ENCODE data around the gene WWP2. TPM values are rescaled to one million over a fixed set of nuclear protein-coding genes. Genes with fewer than 3 reads are reported as not detected.
"Not testable (repeated sequence)": the region's sequence is repeated elsewhere in the genome, so short reads cannot be mapped to it uniquely, and the experiment has no call there.

WWP2 gene
- polyA plus RNA-seq, 10 donors: 12.5 to 17.3 (median 15.3) TPM

DNA sequence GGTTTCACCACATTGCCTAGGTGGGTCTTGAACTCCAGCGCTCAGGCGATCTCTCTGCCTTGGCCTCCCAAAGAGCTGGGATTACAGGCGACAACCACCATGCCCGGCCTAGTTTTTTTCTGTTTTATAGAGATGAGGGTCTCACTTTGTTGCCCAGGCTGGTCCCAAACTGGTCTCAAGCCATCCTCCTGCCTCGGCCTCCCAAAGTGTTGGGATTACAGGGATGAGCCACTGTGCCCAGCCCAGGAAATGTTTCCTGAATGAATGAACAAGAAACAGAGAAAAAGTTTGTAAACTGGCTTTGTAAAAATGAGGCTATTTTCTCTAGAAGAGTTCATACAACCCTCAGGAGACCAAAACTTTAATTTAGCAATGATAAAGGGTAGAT, 68.0 kb downstream of the WWP2 start:
- DNase-seq: no peak

GRCh38 chr16:69830534-69831211, 68.5 kb downstream of the WWP2 start:
- DNase-seq: peak in 1 of 3 donors; percentile 22

- DNase-seq: no peak
Measured at GRCh38 chr16:69831212-69832123, 69.3 kb downstream of the WWP2 start.

DNA sequence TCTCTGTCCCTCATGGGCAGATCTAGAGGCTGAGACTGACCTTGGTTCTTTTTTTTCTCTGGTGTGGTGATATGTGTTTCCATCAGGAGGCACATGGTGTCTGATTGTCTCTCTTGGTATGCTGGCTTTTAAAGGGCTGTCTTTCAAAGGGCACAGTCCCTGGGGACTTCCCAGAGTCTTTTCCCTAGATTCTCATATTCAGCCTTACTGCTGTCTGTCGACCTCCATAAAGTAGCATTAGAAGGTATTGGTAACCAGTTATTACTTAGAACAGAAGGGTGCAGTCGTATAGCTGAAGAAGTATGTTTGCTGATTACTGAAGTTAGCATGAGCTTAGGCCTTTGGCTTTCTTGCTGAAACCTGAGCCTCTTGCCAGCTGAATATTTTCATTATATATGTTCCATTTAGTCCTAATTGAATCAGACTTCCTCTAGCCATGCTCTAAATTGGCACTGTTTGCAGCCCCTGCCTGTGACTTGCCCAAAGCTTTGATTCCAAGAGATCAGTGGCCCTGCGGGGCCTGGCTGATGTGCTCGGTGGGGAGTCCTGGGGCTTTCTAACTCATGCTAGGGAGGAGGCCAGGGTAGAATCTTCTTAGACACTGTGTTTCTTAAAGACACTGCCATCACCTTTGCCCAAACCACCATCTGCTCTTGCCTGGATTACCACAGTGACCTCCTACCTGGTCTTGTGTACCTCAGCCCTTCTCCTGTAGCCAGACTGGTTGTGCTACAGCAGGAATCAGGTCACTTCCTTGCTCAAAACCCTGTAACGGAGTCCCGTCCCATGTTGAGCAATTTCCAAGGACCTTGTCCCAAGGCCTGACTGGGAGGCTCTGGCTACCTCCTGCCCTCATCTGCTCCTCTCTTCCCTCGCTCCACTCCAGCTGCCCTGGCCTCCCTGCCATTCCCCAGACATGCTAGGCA, 71.5 kb downstream of the WWP2 start:
- peak in 1 of 3 donors; percentile 50 for DNase-seq

GRCh38 chr16:69834807-69835466, 72.8 kb downstream of the WWP2 start:
- no peak for DNase-seq

DNA sequence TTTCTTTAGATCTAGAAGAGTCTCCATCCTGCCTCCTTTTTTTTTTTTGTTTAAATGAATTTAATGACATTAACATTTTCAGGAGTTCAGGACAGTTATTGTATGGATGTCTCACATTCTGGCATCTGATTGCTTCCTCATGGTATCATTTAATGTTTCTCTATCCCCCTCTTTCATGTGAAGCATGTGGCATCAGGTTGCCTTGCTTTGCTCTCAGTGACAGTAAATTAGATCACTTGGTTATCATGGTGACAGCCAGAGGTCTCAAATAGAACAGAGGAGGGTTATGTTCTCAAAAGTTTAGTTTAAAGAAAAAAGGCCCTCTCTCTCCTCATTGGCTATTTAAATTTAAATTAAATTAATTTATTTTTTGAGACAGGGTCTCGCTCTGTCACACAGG, 74.1 kb downstream of the WWP2 start:
- no peak for DNase-seq

DNA sequence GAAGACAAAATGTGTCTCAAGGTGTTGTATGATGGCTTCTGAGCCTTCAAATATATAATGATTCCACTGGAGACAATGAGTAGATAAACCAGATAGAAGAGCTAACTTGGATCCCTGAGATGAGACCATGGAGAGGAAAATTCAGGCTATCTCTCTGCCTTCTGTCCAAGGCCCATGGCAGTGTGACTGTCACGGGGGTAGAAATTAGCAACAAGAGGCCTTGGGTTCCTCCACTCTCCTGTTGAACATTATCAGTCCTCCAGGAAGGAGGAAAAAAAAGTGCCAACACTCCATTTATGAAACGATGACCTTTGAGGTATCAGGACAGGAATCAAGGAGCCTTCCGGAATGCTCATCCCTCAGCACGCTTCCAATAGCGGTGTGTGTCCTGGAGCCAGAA, 75.2 kb downstream of the WWP2 start:
- DNase-seq: no peak

- DNase-seq: peak in 2 of 3 donors; percentile 38 to 60
Measured at GRCh38 chr16:69838489-69838888, 76.4 kb downstream of the WWP2 start.

DNA sequence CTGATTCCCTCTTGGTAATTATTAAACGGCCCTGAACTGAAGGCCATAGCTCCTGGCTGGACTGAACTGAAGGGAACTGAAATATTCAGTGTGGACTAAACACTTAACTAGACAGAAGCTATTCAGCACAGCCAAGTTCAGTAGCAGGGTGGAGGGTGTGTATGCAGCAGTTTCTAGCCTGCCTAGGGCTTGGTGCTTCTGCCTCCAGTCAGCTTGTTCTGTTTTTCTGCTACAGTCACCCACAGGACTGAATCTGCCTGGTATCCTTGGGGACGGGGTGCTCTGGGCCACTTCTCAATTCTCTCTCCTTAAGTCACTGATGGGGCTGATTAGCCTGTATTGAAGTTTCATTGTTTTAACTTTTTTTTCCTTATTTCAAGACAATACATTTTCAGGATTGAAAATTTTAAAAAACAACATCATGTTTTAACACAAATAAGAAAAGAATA, 77.1 kb downstream of the WWP2 start:
- peak in 1 of 3 donors; percentile 33 for DNase-seq

DNA sequence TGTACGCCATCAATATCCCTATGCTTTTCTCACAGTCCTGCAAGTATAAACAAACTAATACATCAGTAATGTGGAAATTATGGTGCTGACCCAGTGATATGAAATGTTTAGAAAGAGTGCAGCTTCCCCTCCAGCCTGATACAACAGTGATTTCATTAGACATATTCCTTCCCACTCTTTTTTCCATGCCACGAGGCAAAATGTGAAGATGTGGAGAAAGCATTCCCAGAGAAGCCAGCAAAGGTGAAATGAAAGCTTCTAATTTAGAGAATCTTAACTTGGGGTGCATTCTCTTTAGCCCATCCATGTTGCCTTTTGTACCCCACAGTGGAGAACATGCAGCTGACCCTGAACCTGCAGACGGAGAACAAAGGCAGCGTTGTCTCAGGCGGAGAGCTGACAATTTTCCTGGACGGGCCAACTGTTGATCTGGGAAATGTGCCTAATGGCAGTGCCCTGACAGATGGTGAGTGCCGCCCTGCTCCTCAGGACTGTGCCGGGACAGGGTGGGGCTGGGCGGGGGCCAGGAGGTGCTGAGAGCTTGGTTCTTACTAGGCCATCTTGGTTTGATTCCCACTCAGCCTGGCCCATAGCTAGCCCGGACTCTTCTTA, 77.8 kb downstream of the WWP2 start:
- DNase-seq: peak in 2 of 3 donors; percentile 40 to 60

DNA sequence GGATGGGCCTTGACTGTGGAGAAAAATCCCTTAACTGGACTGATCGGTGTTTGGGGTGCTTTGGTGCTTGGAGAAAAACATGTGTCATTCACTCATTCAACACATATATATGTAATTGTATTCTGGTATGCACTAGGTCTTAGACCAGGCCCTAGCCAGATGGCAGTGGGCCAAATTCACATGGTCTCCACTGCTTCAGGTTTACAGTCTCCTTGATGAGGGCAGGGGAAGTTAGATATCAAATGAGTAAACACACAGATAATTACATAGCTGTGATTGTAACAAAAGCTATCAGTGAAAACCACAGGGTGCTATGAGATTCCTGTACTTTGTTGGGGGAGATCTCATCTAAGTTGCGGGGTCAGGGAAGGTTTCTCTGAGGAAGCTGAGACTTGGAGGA, 78.8 kb downstream of the WWP2 start:
- no peak for DNase-seq

DNA sequence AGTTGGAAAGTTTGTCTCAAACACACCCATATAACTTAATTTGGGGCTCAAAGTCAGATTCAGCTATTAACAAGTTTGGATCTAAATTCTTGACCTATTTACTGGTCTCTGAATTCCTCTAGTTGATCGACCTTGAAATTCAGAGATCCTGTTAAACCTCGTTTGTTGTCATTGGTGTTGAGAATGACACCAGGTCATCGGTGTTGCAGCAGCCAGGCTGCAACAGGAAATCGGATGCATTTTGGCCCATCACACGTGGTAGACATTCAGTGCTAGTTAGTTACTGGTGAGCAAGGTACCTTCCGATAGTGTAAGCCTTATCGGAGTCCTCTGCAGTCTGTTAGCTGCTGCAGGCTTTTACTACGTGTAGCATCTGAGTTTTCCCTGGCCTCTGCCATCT, 82.3 kb downstream of the WWP2 start:
- no peak for DNase-seq

DNA sequence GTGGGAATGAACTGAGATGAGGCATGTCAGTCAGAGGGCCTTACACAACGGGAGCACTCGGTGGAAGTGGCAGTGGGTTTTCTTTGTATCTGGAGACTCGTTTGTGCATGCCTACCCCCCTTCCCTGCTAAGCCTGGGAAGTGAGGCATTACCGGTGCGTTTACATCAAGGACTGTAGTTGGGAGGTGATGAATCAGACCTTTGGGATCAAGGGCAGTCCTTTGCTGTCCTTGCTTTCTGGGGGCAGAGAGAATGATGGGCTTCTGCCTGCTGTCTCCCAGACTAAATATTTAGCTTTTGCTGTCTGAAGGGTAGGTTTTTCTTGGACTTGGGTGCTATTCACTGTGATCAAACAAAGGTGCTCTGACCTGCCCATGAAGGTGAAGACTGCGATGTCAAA, 83.0 kb downstream of the WWP2 start:
- no peak for DNase-seq

DNA sequence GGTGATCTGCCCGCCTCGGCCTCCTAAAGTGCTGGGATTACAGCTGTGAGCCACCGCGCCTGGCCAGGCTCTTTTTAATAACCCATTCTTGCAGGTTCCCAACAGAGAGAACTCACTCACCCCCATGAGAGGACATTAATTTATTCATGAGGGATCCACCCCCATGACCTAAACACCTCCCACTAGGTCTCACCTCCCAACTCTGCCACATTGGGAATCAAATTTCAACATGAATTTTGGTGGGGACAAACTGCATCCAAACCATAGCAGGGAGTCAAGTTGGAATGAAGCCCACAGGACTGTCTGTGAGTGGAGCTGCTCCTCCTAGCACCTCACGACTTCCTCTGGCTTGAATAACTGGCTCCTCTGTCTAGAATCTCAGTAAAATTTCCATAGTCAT, 85.5 kb downstream of the WWP2 start:
- DNase-seq: no peak

GRCh38 chr16:69848637-69849545, 86.8 kb downstream of the WWP2 start:
- peak; percentile 80 to 86 (median 86) for DNase-seq

GRCh38 chr16:69851491-69852240, 89.5 kb downstream of the WWP2 start:
- DNase-seq: no peak

- DNase-seq: no peak
Measured at GRCh38 chr16:69852815-69853214, 90.7 kb downstream of the WWP2 start.

DNA sequence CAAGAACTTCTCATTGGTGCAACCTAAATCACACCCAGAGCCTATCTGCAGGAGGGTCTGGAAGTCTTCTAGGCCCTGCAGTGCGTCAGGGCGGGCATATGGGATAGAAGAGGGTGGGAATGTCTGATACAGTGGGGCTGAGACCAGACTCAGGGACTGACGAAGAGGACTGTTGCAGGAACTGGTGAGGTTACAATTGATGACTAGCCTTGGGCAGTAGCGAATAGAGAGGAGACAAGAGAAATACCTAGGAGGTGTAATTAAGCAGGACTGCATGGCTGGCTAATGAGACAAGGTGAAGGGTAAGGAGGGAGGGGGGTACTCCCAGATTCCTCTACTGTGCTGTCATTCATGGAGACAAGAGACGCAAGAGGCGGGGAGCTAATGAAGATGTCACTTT, 91.3 kb downstream of the WWP2 start:
- no peak for DNase-seq

- DNase-seq: not testable (repeated sequence)
Measured at GRCh38 chr16:69854776-69855175, 92.6 kb downstream of the WWP2 start.
